ENCODE data around the gene KCNF1. TPM values are rescaled to one million over a fixed set of nuclear protein-coding genes. Genes with fewer than 3 reads are reported as not detected.

Gene KCNF1, protein sequence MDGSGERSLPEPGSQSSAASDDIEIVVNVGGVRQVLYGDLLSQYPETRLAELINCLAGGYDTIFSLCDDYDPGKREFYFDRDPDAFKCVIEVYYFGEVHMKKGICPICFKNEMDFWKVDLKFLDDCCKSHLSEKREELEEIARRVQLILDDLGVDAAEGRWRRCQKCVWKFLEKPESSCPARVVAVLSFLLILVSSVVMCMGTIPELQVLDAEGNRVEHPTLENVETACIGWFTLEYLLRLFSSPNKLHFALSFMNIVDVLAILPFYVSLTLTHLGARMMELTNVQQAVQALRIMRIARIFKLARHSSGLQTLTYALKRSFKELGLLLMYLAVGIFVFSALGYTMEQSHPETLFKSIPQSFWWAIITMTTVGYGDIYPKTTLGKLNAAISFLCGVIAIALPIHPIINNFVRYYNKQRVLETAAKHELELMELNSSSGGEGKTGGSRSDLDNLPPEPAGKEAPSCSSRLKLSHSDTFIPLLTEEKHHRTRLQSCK
- total RNA-seq = not detected

DNA sequence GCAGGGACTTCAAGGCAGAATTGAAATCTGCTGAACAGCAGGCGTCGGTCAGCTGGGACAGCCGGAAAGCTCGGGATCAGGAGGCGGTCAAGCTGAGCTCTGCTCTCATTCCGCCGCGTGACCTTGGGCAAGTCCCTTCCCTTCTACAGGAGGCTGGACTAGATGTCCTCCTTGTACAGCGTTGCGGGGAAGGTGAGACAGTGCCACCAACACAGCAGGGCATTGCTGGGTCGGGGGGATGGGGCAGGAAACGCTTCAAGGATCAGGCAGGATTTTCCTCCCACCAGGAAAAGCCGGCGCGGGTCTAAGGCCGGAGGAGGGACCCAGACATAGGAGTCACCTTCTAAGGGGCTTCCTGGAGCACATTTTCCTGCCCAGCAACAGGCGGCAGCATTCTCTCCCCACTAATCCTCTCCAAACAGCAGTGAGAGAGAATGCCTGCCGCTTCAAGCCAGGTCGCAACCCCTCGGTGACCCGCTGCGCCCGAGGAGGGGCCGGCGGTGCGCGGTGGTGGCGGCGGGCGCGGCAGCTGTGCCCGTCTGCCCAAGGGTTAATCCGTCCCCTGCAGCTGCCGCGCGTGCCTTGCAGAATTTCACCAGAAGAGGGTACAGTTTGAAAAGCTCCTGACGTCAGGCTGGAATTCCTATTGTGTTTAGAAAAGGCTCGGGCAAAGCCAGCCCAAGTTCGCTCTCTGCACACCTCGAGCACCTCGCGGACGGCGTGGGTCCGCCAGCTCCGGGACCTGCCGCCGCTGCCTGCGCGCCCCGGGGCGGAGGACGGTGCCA is at the start of gene KCNF1:
KCNF1 (plus strand) TSS at position 644 of the 785 bp plus-strand sequence. CDS start 493 bp downstream, outside the sequence.
- DNase-seq (ENCODE audit: low spot score) = no peak
- ATAC-seq = peak; percentile 64

DNA sequence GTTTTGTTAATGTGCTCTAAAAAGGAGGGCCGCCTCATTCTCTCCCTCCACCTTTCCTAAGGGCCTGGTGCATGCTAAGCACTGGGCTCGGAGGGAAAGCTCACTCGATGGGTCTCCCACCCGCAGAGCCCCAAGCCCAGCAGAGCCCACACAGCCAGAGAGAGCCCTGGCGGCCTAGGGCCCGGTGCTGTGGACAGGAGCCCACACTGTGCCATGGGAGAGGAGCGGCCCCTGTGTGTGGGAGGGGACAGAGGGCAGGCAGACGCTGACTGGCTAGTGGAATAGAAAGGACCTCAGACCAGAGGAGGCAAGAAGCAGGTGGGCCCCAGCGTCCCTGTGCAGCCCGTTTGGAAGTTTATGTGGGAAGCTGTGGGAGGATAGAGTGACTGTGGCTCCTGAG is 49.4 kb upstream of the KCNF1 start:
- DNase-seq (ENCODE audit: low spot score) (no peak), ATAC-seq (no peak)

- no peak for DNase-seq (ENCODE audit: low spot score)
- ATAC-seq = no peak
These were observed 48.7 kb upstream of the KCNF1 start for GRCh38 chr2:10863047-10863446.

DNA sequence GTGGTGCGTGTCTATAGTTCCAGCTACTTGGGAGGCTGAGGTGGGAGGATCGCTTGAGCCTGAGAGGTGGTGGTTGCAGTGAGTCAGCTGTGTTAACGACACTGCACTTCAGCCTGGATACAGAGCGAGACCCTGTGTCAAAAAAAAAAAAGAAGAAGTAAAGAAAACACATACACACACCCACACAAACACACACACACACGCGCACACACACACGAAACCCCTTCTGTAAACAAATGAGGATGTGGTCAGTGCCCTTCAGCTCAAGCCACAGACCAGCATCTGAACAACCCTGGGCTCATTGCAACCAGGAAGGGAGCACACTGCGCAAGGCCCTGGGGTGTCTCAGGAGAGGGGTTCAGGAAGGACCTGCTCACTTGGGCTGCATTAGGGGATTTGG is 47.9 kb upstream of the KCNF1 start:
- ATAC-seq (peak; percentile 31), DNase-seq (ENCODE audit: low spot score) (no peak)

DNA sequence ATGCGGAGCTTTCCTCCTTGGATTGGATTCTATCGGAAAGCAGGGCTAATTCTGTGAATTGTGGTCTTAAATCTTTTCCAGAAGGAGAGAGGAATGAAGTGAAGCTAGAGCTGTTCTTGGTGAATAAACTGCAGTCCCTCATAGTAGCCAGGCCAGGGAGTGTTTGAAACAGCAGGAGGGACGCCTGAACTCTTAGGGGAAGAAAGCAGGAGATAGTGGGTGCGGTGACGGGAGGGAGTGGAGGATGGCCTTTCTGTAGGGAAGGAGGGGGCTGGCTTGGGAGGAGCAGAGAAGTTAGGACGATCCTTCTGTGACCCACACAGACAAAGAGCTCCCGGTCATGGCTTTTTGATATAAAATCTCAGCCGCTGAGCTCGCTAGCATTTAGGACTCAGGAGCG is 47.5 kb upstream of the KCNF1 start:
- ATAC-seq (no peak), DNase-seq (ENCODE audit: low spot score) (no peak)

DNA sequence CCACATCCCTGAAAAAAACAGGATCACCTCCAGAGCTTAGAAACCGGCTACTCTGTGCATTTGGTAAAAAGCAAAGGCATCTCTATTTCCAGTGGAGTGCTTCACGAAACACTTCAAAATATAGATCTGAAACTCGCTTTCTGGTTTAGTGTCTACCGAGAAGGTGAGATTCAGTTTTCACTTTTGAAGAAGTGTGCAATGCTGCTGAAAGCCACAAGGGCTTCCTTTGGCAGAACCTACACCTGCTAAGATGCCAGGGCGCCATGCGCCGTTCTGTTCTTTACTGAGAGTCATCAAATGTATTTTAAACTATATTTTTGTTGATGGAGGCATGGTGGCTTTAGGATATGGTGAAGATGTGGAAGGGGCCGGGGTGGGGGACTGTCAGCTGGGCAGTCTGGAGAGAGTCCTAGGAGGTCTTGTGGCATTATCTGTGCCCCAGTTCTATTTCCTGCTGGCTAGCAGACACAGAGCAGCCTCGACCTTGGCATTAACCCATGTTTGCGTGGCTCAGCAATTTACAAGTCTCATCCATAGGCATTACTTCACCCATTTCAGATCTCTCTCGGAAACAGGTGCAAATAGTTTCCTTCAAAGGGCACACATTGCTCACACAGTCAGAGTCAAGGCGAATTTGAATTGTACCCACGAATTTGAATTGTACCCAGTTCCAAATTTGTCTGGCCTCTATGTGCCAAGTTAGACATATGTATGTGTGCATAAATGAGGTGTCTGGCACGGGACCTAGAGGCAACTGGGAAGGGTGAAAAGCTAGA is 46.7 kb upstream of the KCNF1 start:
- DNase-seq (ENCODE audit: low spot score) (no peak), ATAC-seq (no peak)

- no peak for DNase-seq (ENCODE audit: low spot score)
- no peak for ATAC-seq
These were observed 45.9 kb upstream of the KCNF1 start for GRCh38 chr2:10865841-10866240.

DNA sequence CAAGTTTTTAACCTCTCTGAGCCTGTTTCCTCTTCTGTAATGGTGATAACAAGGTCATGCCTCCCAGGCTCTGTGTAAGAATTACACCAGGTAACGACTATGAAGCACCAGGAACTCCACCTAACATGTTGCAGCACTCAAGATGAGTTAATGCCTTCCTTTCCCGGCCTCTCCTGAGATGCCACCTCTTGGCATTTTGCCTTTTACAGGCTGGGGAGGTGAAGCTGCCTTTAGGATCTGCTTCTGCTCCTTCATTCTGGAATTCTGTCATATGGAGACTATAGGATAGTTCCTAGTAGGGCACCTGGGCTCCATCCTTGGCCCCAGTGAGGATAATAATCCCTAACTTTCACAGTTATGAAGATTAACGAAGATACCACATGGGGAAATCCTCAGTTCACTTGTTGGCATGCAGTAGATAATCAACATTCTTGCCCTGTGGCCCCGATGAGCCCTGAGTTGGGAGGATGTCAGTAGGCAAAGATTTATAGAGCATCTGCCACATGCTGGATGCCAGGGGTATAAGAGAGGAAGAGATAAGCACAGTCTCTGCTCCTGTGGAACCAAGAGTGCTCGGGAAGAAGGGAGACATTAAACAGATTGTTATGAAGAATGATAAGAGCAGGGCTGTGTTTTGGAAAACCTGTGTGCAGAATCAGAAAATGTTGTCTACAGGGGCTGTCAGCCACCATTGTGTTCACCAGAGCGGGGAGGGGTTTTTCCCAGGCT is 43.9 kb upstream of the KCNF1 start:
- no peak for DNase-seq (ENCODE audit: low spot score)
- ATAC-seq = no peak

GRCh38 chr2:10868465-10869314 is 43.0 kb upstream of the KCNF1 start:
- DNase-seq (ENCODE audit: low spot score) (no peak), ATAC-seq (no peak)

- ATAC-seq (no peak), DNase-seq (ENCODE audit: low spot score) (no peak)
These were observed 39.8 kb upstream of the KCNF1 start for GRCh38 chr2:10871978-10872377.

DNA sequence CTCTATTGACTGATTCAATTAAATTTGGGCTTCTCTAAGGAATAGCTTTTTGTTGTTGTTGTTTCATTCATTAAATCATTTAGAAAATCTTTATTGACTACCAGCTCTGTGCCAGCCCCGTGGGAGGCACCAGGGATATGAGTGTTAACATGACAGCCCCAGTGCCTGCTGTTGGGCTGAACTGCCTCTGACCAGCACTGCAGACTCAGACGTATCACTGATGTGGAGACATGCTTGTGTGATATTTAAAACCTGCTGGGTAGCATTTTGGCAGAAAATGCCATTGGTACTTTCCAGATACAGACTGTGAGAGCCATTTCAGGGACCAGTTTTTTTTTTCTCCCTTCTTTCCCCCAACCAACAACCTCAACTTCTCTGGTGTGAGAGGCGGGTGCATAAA is 38.6 kb upstream of the KCNF1 start:
- no peak for ATAC-seq
- no peak for DNase-seq (ENCODE audit: low spot score)

GRCh38 chr2:10873790-10874437 is 37.8 kb upstream of the KCNF1 start:
- DNase-seq (ENCODE audit: low spot score) (no peak), ATAC-seq (no peak)

GRCh38 chr2:10875126-10875525 is 36.6 kb upstream of the KCNF1 start:
- DNase-seq (ENCODE audit: low spot score) = no peak
- no peak for ATAC-seq

GRCh38 chr2:10876394-10876793 is 35.3 kb upstream of the KCNF1 start:
- DNase-seq (ENCODE audit: low spot score) = no peak

DNA sequence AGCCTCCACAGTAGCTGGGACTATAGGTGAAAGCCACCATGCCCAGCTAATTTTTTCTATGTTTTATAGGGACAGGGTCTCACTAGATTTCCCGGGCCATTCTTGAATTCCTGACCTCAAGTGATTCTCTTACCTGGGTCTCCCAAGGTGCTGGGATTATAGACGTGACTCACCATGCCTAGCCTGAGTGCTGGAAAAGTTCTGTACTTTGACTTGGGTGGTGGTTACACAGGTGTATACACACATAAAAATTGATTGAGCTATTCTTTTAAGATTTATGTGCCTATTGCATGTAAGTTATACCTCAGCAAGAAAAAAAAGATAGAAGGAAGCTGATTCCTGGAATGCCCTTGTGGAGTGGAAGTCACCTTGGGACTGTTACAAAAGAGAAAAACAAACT is 34.8 kb upstream of the KCNF1 start:
- ATAC-seq = no peak
- DNase-seq (ENCODE audit: low spot score) = no peak

More at GRCh38 chr2:10876394-10876793, 35.3 kb upstream of the KCNF1 start:
- no peak for ATAC-seq

DNA sequence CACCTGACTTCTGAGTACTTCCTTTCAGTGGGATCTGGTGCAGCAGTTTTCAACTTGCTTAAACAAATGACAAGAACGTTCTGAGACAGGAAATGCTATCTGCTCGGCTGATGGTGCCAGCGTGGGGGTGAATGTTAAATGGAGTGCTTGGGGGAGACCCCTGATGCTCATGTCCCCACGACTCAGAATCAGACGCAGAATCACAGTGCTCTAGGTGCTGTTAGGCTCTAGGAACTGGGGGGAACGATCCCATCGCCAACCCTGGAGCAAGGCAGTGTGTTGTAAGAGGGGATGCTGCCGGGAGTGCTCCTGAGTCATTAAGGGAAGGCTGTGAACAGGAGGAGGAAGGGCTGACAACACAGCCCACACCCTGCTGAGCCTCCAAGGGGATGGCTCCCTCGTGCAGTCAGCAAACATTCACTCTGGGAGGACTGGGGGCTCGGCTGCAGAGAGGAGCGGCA is 34.1 kb upstream of the KCNF1 start:
- ATAC-seq (no peak), DNase-seq (ENCODE audit: low spot score) (no peak)

- ATAC-seq (no peak), DNase-seq (ENCODE audit: low spot score) (no peak)
These were observed 33.3 kb upstream of the KCNF1 start for GRCh38 chr2:10878268-10878915.

GRCh38 chr2:10879159-10879558 is 32.6 kb upstream of the KCNF1 start:
- DNase-seq (ENCODE audit: low spot score) = no peak
- no peak for ATAC-seq
